WTC11 (cell line): ENCODE measurements around the gene RIN3. TPM values are rescaled to one million over a fixed set of nuclear protein-coding genes. Genes with fewer than 3 reads are reported as not detected.

Experiments
- ATAC-seq: fragments of 200-7000 bp; cut with Tn5 transposase; 2 replicates; pipeline ENCODE4 v1.10.0; 2021; ENCODE audit warnings: mild to moderate bottlenecking, moderate library complexity
- CTCF ChIA-PET: fragments of 300-600 bp; sonication (Branson Sonifier 250); formaldehyde crosslinking; loops from one replicate; lab custom pipeline; 2021; ENCODE audit warnings: antibody characterized with exemption; lab: Charles Lee
- POLR2A ChIA-PET: fragments of 350-600 bp; sonication (Branson Sonifier 250); formaldehyde crosslinking; loops from one replicate; lab custom pipeline; 2021; ENCODE audit warnings: antibody characterized with exemption; lab: Charles Lee
- DNase-seq: peaks from one replicate; pipeline ENCODE4 v3.0.0; 2021; ENCODE audit warnings: low spot score
- H3K27ac Mint-ChIP-seq: 2 replicates; pipeline ENCODE4 v1.8.0; 2021; ENCODE audit warnings: mixed read lengths
- H3K27me3 Mint-ChIP-seq: 2 replicates; pipeline ENCODE4 v1.8.0; 2021; ENCODE audit warnings: low read depth, mild to moderate bottlenecking, moderate library complexity, mixed read lengths
- H3K36me3 Mint-ChIP-seq: 2 replicates; pipeline ENCODE4 v1.8.0; 2021; ENCODE audit warnings: mixed read lengths
- H3K4me1 Mint-ChIP-seq: 2 replicates; pipeline ENCODE4 v1.8.0; 2022; ENCODE audit warnings: mixed read lengths
- H3K4me3 Mint-ChIP-seq: 2 replicates; pipeline ENCODE4 v1.8.0; 2021; ENCODE audit warnings: mild to moderate bottlenecking, moderate library complexity, mixed read lengths
- H3K9me3 Mint-ChIP-seq: 2 replicates; pipeline ENCODE4 v1.8.0; 2021; ENCODE audit warnings: mixed read lengths
- AR ChIP-seq: fragments of 250-450 bp; sonication (Bioruptor Pico); IDR thresholded peaks from 2 replicates; pipeline ENCODE4 v1.9.0; 2021; ENCODE audit warnings: mild to moderate bottlenecking
- ARID4B ChIP-seq: sonication (generic); formaldehyde crosslinking; IDR thresholded peaks from 2 replicates; pipeline ENCODE4 v1.8.0; 2023; ENCODE audit warnings: missing genetic modification reagents, mild to moderate bottlenecking, borderline replicate concordance
- CREB1 ChIP-seq: sonication (generic); formaldehyde crosslinking; IDR thresholded peaks from 2 replicates; pipeline ENCODE4 v1.8.0; 2023; ENCODE audit warnings: mild to moderate bottlenecking, missing genetic modification reagents
- E2F4 ChIP-seq: sonication (generic); formaldehyde crosslinking; IDR thresholded peaks from 2 replicates; pipeline ENCODE4 v1.8.1; 2022; ENCODE audit warnings: low read depth, mild to moderate bottlenecking, moderate library complexity, missing genetic modification reagents, borderline replicate concordance
- ESRRA ChIP-seq: sonication (generic); formaldehyde crosslinking; IDR thresholded peaks from 2 replicates; pipeline ENCODE4 v1.8.1; 2022; ENCODE audit warnings: mild to moderate bottlenecking, missing genetic modification reagents, borderline replicate concordance
- GTF2I ChIP-seq: fragments of 250-450 bp; sonication (Bioruptor Pico); conservative IDR thresholded peaks from 2 replicates; pipeline ENCODE4 v1.4.0; 2021; ENCODE audit warnings: mild to moderate bottlenecking
- HMGXB4 ChIP-seq: sonication (generic); formaldehyde crosslinking; IDR thresholded peaks from 2 replicates; pipeline ENCODE4 v1.8.1; 2023; ENCODE audit warnings: mild to moderate bottlenecking, moderate library complexity, missing genetic modification reagents
- JAZF1 ChIP-seq: fragments of 250-450 bp; sonication (Bioruptor Pico); IDR thresholded peaks from 2 replicates; pipeline ENCODE4 v1.9.0; 2021; ENCODE audit warnings: moderate library complexity, mild to moderate bottlenecking, inconsistent platforms
- MLX ChIP-seq: sonication (generic); formaldehyde crosslinking; IDR thresholded peaks from 2 replicates; pipeline ENCODE4 v1.8.1; 2023; ENCODE audit warnings: mild to moderate bottlenecking, missing genetic modification reagents, moderate library complexity
- NR3C1 ChIP-seq: sonication (generic); formaldehyde crosslinking; conservative IDR thresholded peaks from 2 replicates; pipeline ENCODE4 v1.8.1; 2023; ENCODE audit warnings: low read depth, mild to moderate bottlenecking, missing genetic modification reagents
- ZNF317 ChIP-seq: sonication (generic); formaldehyde crosslinking; IDR thresholded peaks from 2 replicates; pipeline ENCODE4 v1.8.1; 2023; ENCODE audit warnings: low read depth, mild to moderate bottlenecking, moderate library complexity, missing genetic modification reagents, borderline replicate concordance
- ZNF396 ChIP-seq: fragments of 250-450 bp; sonication (Bioruptor Pico); IDR thresholded peaks from 2 replicates; pipeline ENCODE4 v1.8.0; 2021; ENCODE audit warnings: mild to moderate bottlenecking, moderate library complexity, borderline replicate concordance
- total RNA-seq: library from RNA; stranded (reverse); gene quantifications from 3 replicates; pipeline ENCODE4 v1.2.3, GENCODE V29; 2021

RIN3 gene
- total RNA-seq, 1 experiment from 2014 or later, result 3.3 TPM

GRCh38 chr14:92733007-92733406, 219.4 kb downstream of the RIN3 start:
- no peak for ATAC-seq
- ChIA-PET POLR2A (no interaction called here), CTCF (no interaction called here)

GRCh38 chr14:92734618-92735017, 221.0 kb downstream of the RIN3 start:
- TF ChIP-seq ZNF396 (CRISPR knock-in tag) (no peak), AR (CRISPR knock-in tag) (no peak), NR3C1 (no peak), GTF2I (CRISPR knock-in tag) (no peak)
- Mint-ChIP-seq H3K4me3 (no peak overlapping the region), H3K27ac (no peak overlapping the region), H3K9me3 (peaks cover 4% of the 10 kb centered on the region; the same call in 1 of the 2 replicates), H3K27me3 (no peaks in the 10 kb centered on the region), H3K4me1 (peaks cover 15% of the 10 kb centered on the region), H3K36me3 (peaks cover 17% of the 10 kb centered on the region)
- ATAC-seq, result no peak
- POLR2A ChIA-PET, result no interaction called here
- CTCF ChIA-PET, result no interaction called here
- no peak for DNase-seq

More at GRCh38 chr14:92733007-92733406, 219.4 kb downstream of the RIN3 start:
- no peak for DNase-seq
- Mint-ChIP-seq H3K4me3 (no peak overlapping the region), H3K36me3 (peaks cover 17% of the 10 kb centered on the region), H3K9me3 (peaks cover 4% of the 10 kb centered on the region; the same call in 1 of the 2 replicates), H3K27me3 (no peaks in the 10 kb centered on the region), H3K4me1 (peaks cover 15% of the 10 kb centered on the region), H3K27ac (no peak overlapping the region)
- no peak for TF ChIP-seq CREB1 (CRISPR knock-in tag)
- no peak for TF ChIP-seq ZNF317 (CRISPR knock-in tag)
- TF ChIP-seq ESRRA, result no peak
- no peak for TF ChIP-seq HMGXB4 (CRISPR knock-in tag)
- TF ChIP-seq ARID4B (CRISPR knock-in tag), result no peak
- no peak for TF ChIP-seq E2F4 (CRISPR knock-in tag)
- no peak for TF ChIP-seq MLX (CRISPR knock-in tag)
- TF ChIP-seq JAZF1 (CRISPR knock-in tag), result no peak
